IPS-18a (cell line): Measurements from ENCODE around the gene SIAH3.

Experiments used
- H3K27ac ChIP-seq: one replicate; pipeline ENCODE4 v1.5.1; 2013; ENCODE audit warnings: low read length
- H3K27me3 ChIP-seq: one replicate; pipeline ENCODE4 v1.6.1; 2013; ENCODE audit warnings: mild to moderate bottlenecking, low read length; ENCODE audit not compliant: control insufficient read depth, insufficient read depth
- H3K36me3 ChIP-seq: one replicate; pipeline ENCODE4 v1.6.1; 2013; ENCODE audit warnings: low read depth, low read length; ENCODE audit not compliant: control insufficient read depth
- H3K4me1 ChIP-seq: one replicate; pipeline ENCODE4 v1.6.1; 2013; ENCODE audit warnings: low read depth, low read length; ENCODE audit not compliant: control insufficient read depth
- H3K4me3 ChIP-seq: one replicate; pipeline ENCODE4 v1.5.1; 2013; ENCODE audit warnings: low read length
- H3K9ac ChIP-seq: one replicate; pipeline ENCODE4 v1.6.1; 2013; ENCODE audit warnings: mild to moderate bottlenecking, low read length, moderate library complexity
- H3K9me3 ChIP-seq: one replicate; pipeline ENCODE4 v1.6.1; 2013; ENCODE audit warnings: low read depth, low read length; ENCODE audit not compliant: control insufficient read depth

The SIAH3 gene

DNA sequence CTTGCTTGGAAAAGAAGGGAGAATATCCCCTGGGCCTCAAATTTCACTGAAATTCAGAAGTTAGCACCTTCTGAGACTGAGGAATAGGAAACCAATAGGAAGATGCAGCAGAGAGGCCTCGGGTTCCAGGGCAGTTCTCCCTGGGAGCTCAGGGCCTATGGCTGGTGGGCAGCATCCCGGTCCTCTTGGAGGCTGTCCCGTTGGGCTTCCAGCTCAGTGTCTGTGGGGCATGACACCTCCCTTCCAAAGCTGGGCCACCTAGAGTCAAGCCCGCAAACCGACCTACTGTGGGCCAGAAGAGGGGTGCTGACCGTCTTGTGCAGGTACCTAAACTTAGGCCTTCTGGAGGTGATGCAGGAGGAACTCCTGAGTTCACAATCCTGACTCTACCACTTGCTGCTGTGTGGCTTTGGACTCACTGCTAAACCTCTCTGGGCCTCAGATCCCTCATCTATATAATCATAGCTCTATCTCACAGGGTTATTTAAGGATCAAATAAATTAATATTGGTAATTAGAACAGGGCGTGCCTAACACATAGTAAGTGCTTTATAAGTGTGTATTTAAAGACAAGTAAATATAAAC, 17.1 kb downstream of the SIAH3 start:
- H3K36me3 ChIP-seq: no peaks in the 10 kb centered on the region
- H3K4me3 ChIP-seq: no peak overlapping the region
- peaks cover 15% of the 10 kb centered on the region for H3K4me1 ChIP-seq
- H3K27ac ChIP-seq: no peak overlapping the region
- H3K27me3 ChIP-seq: no peaks in the 10 kb centered on the region
- H3K9me3 ChIP-seq: no peaks in the 10 kb centered on the region
- H3K9ac ChIP-seq: no peak overlapping the region

- H3K4me3 ChIP-seq: no peak overlapping the region
- no peak overlapping the region for H3K27ac ChIP-seq
- H3K9me3 ChIP-seq: no peaks in the 10 kb centered on the region
- H3K27me3 ChIP-seq: no peaks in the 10 kb centered on the region
- H3K9ac ChIP-seq: no peak overlapping the region
- H3K36me3 ChIP-seq: no peaks in the 10 kb centered on the region
- H3K4me1 ChIP-seq: peaks cover 18% of the 10 kb centered on the region
Observed at GRCh38 chr13:45833663-45834375, 17.7 kb downstream of the SIAH3 start.

GRCh38 chr13:45833242-45833641, 18.3 kb downstream of the SIAH3 start:
- H3K4me1 ChIP-seq: peaks cover 17% of the 10 kb centered on the region
- H3K27ac ChIP-seq: no peak overlapping the region
- H3K4me3 ChIP-seq: no peak overlapping the region
- H3K36me3 ChIP-seq: no peaks in the 10 kb centered on the region
- no peak overlapping the region for H3K9ac ChIP-seq
- H3K9me3 ChIP-seq: no peaks in the 10 kb centered on the region
- no peaks in the 10 kb centered on the region for H3K27me3 ChIP-seq

DNA sequence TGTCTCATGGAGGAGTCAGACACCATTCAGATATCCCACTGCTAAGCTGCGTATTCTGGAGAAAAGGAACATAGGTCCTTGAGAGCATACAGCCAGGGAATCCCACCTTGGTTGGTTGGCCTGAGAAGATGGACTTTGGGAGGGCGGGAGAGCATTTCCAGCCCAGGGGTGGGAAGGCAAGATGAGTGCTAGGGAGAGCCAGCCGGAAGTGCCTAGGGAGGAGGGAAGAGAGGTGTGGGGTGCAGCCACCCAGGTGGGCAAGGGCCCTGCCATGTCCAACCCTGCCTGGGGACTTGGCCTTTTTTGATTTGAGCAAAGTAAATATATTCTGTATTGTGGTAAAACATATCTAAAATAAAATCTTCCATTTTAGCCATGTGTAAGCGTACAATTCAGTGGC, 19.7 kb downstream of the SIAH3 start:
- H3K9me3 ChIP-seq: no peaks in the 10 kb centered on the region
- H3K4me3 ChIP-seq: no peak overlapping the region
- no peak overlapping the region for H3K27ac ChIP-seq
- no peaks in the 10 kb centered on the region for H3K36me3 ChIP-seq
- no peak overlapping the region for H3K9ac ChIP-seq
- H3K27me3 ChIP-seq: no peaks in the 10 kb centered on the region
- peaks cover 19% of the 10 kb centered on the region for H3K4me1 ChIP-seq

DNA sequence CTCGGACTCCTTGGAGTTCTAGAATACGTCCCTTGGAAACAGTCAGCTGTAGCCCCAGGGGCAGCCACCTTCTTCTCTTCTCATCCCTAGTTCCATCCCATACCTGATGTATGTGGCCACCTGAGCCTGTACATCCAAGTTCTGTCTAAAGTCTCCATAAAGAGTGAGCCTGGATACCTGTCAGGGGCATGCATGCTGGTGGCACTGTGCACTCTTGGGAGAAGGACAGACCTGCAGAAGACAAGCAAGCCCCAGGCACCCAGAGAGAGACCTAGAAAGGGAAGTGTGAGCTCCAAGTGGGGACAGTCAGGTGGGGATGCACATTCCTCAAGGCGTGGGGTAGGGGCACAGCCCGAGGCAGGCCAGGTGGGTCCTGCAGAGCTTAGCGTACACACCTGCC, 21.4 kb downstream of the SIAH3 start:
- Histone ChIP-seq H3K9me3 (no peaks in the 10 kb centered on the region), H3K27ac (no peak overlapping the region), H3K4me3 (no peak overlapping the region), H3K27me3 (no peaks in the 10 kb centered on the region), H3K9ac (no peak overlapping the region), H3K4me1 (peaks cover 19% of the 10 kb centered on the region), H3K36me3 (no peaks in the 10 kb centered on the region)

- Histone ChIP-seq H3K27me3 (no peaks in the 10 kb centered on the region), H3K36me3 (no peaks in the 10 kb centered on the region), H3K4me1 (peaks cover 13% of the 10 kb centered on the region), H3K27ac (no peak overlapping the region), H3K4me3 (no peak overlapping the region), H3K9ac (no peak overlapping the region), H3K9me3 (no peaks in the 10 kb centered on the region)
Observed at GRCh38 chr13:45828256-45828968, 23.1 kb downstream of the SIAH3 start.

DNA sequence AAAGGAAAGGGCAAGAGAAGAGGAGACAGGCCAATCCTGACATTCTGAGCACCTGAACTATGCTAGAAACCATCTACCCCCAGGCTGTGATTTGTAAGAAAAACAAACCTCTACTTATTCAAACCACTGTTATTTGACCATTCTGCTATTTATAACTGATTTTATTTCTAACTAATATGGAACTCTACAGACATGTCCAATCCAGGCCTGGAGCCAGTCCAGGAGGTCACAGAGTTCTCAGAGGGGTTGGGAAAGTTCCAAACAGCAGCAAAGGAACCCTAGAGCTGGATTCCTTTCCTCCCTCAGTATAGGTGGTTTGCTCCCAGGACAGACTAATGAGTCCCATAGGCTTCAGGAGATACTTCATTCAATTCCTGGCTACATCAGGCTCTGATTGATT, 24.2 kb downstream of the SIAH3 start:
- Histone ChIP-seq H3K4me3 (no peak overlapping the region), H3K27me3 (no peaks in the 10 kb centered on the region), H3K36me3 (no peaks in the 10 kb centered on the region), H3K27ac (no peak overlapping the region), H3K9me3 (no peaks in the 10 kb centered on the region), H3K9ac (no peak overlapping the region), H3K4me1 (peaks cover 13% of the 10 kb centered on the region)

DNA sequence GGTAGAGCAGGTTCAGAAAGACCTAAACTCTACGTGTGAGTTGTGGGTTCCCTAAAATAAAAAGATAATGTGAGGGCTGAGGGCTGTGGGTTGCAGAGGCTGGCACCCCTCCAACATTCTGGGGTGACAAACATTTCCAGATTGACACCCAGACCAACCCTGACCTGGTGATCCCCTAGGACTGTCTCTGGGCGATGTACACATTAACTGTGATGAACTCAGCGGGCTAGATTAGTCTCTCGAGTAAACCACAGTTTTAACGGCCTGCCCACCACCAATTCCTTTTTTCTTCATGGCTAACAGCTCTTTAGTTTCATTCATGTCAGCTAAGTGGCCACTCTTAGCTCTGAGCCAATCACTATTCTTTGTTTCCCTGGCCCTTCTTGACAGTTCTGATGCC, 24.8 kb downstream of the SIAH3 start:
- Histone ChIP-seq H3K27me3 (no peaks in the 10 kb centered on the region), H3K27ac (no peak overlapping the region), H3K9ac (no peak overlapping the region)

GRCh38 chr13:45825387-45825650, 26.2 kb downstream of the SIAH3 start:
- Histone ChIP-seq H3K27me3 (no peaks in the 10 kb centered on the region), H3K9me3 (no peaks in the 10 kb centered on the region), H3K27ac (no peak overlapping the region), H3K36me3 (no peaks in the 10 kb centered on the region), H3K4me3 (no peak overlapping the region), H3K4me1 (peaks cover 13% of the 10 kb centered on the region), H3K9ac (no peak overlapping the region)

More for the DNA sequence above, 24.8 kb downstream of the SIAH3 start:
- peaks cover 13% of the 10 kb centered on the region for H3K4me1 ChIP-seq
- no peaks in the 10 kb centered on the region for H3K36me3 ChIP-seq
- no peaks in the 10 kb centered on the region for H3K9me3 ChIP-seq
- H3K4me3 ChIP-seq: no peak overlapping the region

GRCh38 chr13:45823583-45823982, 28.0 kb downstream of the SIAH3 start:
- Histone ChIP-seq H3K27ac (no peak overlapping the region), H3K36me3 (no peaks in the 10 kb centered on the region), H3K4me3 (no peak overlapping the region), H3K27me3 (no peaks in the 10 kb centered on the region), H3K9me3 (no peaks in the 10 kb centered on the region), H3K4me1 (peaks cover 8% of the 10 kb centered on the region), H3K9ac (no peak overlapping the region)

GRCh38 chr13:45821811-45822210, 29.7 kb downstream of the SIAH3 start:
- Histone ChIP-seq H3K9me3 (no peaks in the 10 kb centered on the region), H3K4me3 (no peak overlapping the region), H3K4me1 (no peaks in the 10 kb centered on the region), H3K9ac (no peak overlapping the region), H3K36me3 (no peaks in the 10 kb centered on the region), H3K27ac (no peak overlapping the region), H3K27me3 (no peaks in the 10 kb centered on the region)
